Activated naive CD4-positive, alpha-beta T cell treated with anti-CD3 and anti-CD28 coated beads, Interleukin-2, amount 10 ng/mL, durations not matched to agents 7 days and 5 days (primary cell): Measurements from ENCODE around the gene TTC38.
"Not testable (repeated sequence)": the region's sequence is repeated elsewhere in the genome, so short reads cannot be mapped to it uniquely, and the experiment has no call there.

Source experiments
- CTCF ChIA-PET: fragments of 350-600 bp; sonication (Branson Sonifier 250); formaldehyde crosslinking; loops from one replicate; lab custom pipeline; 2021; ENCODE audit warnings: antibody characterized with exemption; lab: Charles Lee
- DNase-seq: peaks from one replicate; pipeline ENCODE4 v3.0.0-alpha.2; 2020
- H3K27ac Mint-ChIP-seq: one replicate; pipeline ENCODE4 v1.8.0; 2021; ENCODE audit warnings: mild to moderate bottlenecking, moderate library complexity, mixed read lengths
- H3K27me3 Mint-ChIP-seq: one replicate; pipeline ENCODE4 v1.8.0; 2021; ENCODE audit warnings: mild to moderate bottlenecking, mixed read lengths
- H3K36me3 Mint-ChIP-seq: one replicate; pipeline ENCODE4 v1.8.0; 2021; ENCODE audit warnings: mixed read lengths
- H3K4me1 Mint-ChIP-seq: one replicate; pipeline ENCODE4 v1.8.0; 2021; ENCODE audit warnings: mixed read lengths
- H3K4me3 Mint-ChIP-seq: one replicate; pipeline ENCODE4 v1.8.0; 2021; ENCODE audit warnings: mild to moderate bottlenecking, moderate library complexity, mixed read lengths
- H3K9me3 Mint-ChIP-seq: one replicate; pipeline ENCODE4 v1.8.0; 2021; ENCODE audit warnings: mixed read lengths

TTC38 gene

DNA sequence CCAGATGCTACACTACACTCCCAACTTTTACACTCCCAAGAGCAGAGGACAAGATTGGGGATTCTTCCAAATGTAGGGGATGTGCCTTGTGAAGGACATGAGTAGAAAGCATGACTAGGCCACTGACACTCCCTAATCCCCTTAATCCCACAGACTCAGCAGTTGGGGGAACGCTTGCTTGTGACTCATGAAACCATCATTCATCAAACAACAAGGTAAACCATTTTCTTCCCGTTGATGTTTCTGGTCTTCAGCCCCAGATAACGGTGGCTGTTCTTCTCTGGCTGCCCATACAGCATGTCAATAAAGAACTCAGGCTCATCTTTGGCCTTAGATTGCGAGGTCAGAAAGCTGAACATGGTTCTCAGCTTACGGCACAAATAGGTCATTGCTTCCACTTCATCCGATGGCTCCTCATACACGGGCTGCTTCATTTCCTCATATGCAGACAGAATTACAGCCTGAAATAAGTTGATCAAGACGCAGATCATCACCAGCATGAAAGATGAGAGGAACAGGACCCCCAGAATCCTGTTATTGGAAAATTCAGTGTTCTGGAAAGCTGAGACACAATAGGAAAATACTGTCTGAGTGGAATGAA, 11.3 kb upstream of the TTC38 start:
- no peak for DNase-seq
- peaks cover 67% of the 10 kb centered on the region for H3K27me3 Mint-ChIP-seq
- H3K4me3 Mint-ChIP-seq = no peak overlapping the region
- H3K9me3 Mint-ChIP-seq = peaks cover 2% of the 10 kb centered on the region
- CTCF ChIA-PET = no interaction called here
- H3K36me3 Mint-ChIP-seq = peaks cover 6% of the 10 kb centered on the region
- no peak overlapping the region for H3K27ac Mint-ChIP-seq
- peaks cover 14% of the 10 kb centered on the region for H3K4me1 Mint-ChIP-seq

DNA sequence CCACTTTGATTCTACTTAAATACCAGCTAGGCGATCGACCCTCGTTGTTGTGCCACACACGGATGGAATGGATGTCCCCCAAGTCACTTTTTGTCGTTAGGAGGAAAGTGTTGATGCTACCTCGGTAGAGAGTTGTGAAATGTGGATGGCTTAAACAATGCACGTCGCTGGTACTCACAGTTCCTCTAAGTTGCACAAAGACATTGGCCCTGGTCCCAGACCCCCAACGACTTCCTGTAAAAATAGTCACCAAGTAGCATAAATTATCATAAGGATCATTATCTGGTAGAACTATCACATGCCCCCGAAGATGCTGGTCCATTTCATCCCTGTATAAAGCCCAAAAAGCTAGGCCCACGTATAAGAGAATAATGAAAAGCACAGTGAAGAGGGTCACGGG, 8.4 kb upstream of the TTC38 start:
- Mint-ChIP-seq H3K27ac (no peak overlapping the region), H3K9me3 (peaks cover 2% of the 10 kb centered on the region), H3K36me3 (peaks cover 9% of the 10 kb centered on the region), H3K27me3 (peaks cover 90% of the 10 kb centered on the region), H3K4me3 (no peak overlapping the region), H3K4me1 (peaks cover 6% of the 10 kb centered on the region)
- no peak for DNase-seq
- CTCF ChIA-PET = interaction anchor here (1.1 kb wide), 1 partner anchor 9 kb away, joined by 3 read pairs; the partner anchor contains the start of gene CDPF1

DNA sequence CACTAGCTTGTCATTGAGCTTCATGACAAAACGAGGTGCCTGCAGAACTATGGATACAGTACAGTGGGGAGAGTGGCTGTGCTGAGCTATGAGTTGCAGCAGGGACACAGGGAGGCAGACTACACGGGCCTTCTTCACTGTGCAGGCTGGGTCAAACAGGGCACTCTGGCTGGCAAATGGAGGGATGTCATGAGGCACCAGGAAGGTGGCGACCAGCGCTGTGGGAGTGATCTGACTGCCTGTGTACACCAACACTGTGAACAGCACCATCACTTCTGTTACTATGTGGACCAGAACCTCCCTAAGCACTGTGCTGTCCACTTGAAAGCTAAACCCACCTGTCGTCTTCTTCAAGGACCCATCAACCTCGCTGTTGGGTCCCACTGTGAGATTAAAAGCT, 7.8 kb upstream of the TTC38 start:
- peaks cover 94% of the 10 kb centered on the region for H3K27me3 Mint-ChIP-seq
- DNase-seq = no peak
- H3K9me3 Mint-ChIP-seq = peaks cover 4% of the 10 kb centered on the region
- H3K4me3 Mint-ChIP-seq = no peak overlapping the region
- H3K4me1 Mint-ChIP-seq = peaks cover 6% of the 10 kb centered on the region
- no peak overlapping the region for H3K27ac Mint-ChIP-seq
- peaks cover 9% of the 10 kb centered on the region for H3K36me3 Mint-ChIP-seq
- CTCF ChIA-PET = interaction anchor here (1.1 kb wide), 1 partner anchor 10 kb away, joined by 3 read pairs; the partner anchor contains the start of gene CDPF1

DNA sequence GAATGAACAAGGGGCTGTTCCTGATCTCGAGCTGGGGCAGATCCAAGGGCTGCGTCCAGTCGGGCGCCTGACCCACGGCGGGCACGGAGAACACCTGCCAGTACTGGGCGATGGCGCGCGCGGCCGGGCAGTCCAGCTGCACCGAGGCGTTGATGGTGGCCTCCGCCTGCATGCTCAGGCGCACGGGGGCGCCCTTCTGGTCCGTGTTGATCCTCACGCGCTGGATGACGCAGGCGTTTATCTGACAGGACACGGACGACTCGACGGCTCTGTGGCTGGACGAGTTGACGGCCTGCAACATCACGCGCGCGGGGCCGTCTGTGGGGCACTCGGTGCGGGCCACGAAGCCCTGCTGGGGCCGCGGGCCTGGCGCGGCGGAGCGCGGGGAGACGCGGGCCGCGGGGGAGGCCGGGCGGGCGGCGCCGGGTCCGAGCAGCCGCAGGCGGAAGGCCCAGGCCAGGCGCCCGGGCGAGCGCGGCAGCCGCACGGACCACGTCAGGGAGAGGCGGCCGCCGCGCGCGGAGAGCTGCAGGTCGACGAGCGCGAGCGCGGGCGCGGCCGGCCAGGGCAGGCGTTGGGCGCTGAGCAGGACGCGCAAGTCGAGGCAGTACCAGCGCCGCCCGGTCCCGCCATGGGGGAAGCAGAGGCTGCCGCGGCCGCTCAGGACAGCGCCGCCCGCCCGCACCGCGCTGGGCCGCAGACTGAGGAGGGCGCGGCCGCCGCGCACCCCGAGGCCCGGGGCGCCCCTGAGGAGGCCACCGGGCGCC, 5.2 kb upstream of the TTC38 start:
- CTCF ChIA-PET = no interaction called here
- peaks cover 93% of the 10 kb centered on the region for H3K27me3 Mint-ChIP-seq
- H3K9me3 Mint-ChIP-seq = peaks cover 15% of the 10 kb centered on the region
- H3K4me1 Mint-ChIP-seq = peaks cover 12% of the 10 kb centered on the region
- H3K36me3 Mint-ChIP-seq = peaks cover 14% of the 10 kb centered on the region
- peak; percentile 44 for DNase-seq
- no peak overlapping the region for H3K4me3 Mint-ChIP-seq
- H3K27ac Mint-ChIP-seq = no peak overlapping the region

DNA sequence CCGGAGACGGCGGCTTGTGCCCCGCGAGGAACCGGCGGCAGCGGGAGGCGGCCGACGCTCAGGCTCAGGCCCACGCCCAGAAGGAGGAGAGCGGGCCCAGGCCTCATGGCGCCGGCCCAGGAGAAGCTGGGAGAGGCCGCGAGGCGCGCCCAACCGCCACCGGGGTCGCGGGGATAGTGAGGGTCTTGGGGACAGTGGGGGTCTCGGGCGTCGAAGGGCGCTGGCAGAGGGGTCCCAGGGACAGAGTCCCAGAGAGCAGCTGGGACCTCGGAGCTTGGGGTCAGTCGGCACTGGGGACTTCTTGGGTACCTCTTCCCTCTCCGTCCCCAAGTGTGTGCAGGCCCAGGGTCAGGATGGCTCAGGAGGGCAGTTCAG, 4.6 kb upstream of the TTC38 start, which contains the start of gene PKDREJ:
Gene PKDREJ (minus strand): TSS at position 128 of the 375 bp plus-strand sequence. CDS start 21 bp downstream, at position 107.
- peaks cover 15% of the 10 kb centered on the region for H3K9me3 Mint-ChIP-seq

DNA sequence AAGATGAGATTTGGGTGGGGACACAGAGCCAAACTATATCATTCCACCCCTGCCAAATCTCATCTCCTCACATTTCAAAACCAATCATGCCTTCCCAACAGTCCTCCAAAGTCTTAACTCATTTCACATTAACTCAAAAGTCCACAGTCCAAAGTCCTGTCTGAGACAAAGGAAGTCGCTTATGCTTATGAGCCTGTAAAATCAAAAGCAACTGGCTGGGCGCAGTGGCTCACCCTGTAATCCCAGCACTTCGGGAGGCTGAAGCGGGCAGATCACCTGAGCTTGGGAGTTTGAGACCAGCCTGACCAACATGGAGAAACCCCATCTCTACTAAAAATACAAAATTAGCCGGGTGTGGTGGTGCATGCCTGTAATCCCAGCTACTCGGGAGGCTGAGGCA, 3.3 kb upstream of the TTC38 start:
- Mint-ChIP-seq H3K9me3 (peaks cover 15% of the 10 kb centered on the region), H3K27me3 (peaks cover 75% of the 10 kb centered on the region), H3K36me3 (peaks cover 14% of the 10 kb centered on the region), H3K4me1 (peaks cover 22% of the 10 kb centered on the region)
- DNase-seq, H3K27ac Mint-ChIP-seq, CTCF ChIA-PET, H3K4me3 Mint-ChIP-seq: not testable (repeated sequence)

More for the DNA sequence above, 4.6 kb upstream of the TTC38 start, which contains the start of gene PKDREJ:
- Mint-ChIP-seq H3K4me1 (peaks cover 15% of the 10 kb centered on the region), H3K27ac (no peak within 1 kb of the TSS), H3K4me3 (no peak within 1 kb of the TSS), H3K27me3 (peaks cover 88% of the 10 kb centered on the region), H3K36me3 (peaks cover 14% of the 10 kb centered on the region)
- no peak for DNase-seq
- CTCF ChIA-PET = no interaction called here

DNA sequence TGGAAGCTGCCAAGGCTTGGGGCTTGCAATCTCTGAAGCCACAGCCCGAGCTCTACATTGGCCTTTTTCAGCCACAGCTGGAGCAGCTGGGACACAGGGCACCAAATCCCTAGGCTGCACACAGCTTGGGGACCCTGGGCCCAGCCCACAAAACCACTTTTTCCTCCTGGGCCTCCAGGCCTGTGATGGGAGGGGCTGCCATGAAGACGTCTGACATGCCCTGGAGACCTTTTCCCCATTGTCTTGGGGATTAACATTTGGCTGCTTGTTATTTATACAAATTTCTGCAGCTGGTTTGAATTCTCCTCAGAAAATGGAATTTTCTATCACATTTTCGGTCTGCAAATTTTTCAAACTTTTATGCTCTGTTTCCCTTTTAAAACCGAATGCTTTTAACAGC, 2.2 kb upstream of the TTC38 start:
- DNase-seq, CTCF ChIA-PET, H3K27ac Mint-ChIP-seq, H3K4me3 Mint-ChIP-seq: not testable (repeated sequence)
- Mint-ChIP-seq H3K36me3 (peaks cover 16% of the 10 kb centered on the region), H3K27me3 (peaks cover 64% of the 10 kb centered on the region), H3K9me3 (peaks cover 15% of the 10 kb centered on the region), H3K4me1 (peaks cover 24% of the 10 kb centered on the region)

DNA sequence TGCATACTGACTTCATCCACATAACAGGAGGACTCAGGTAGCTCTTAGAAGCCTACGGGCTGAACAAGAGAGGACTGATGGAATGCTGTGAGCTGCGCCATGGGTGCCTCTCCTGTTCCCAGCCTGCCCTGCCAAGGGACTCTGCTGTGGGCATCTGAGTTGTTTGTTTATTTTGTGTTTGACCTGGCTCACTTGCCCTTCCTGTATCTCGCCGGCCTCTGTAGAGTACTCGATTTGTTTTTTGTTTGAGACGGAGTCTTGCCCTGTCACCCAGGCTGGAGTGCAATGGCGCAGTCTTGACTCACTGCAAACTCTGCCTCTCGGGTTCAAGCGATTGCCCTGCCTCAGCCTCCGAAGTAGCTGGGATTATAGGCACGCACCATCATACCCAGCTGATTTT, 1.8 kb downstream of the TTC38 start:
- peak overlapping the region; percentile 60 for H3K4me3 Mint-ChIP-seq
- peaks cover 18% of the 10 kb centered on the region for H3K4me1 Mint-ChIP-seq
- H3K27ac Mint-ChIP-seq = no peak overlapping the region
- peaks cover 8% of the 10 kb centered on the region for H3K36me3 Mint-ChIP-seq
- peaks cover 11% of the 10 kb centered on the region for H3K9me3 Mint-ChIP-seq
- peak; percentile 15 for DNase-seq
- peaks cover 27% of the 10 kb centered on the region for H3K27me3 Mint-ChIP-seq
- CTCF ChIA-PET = no interaction called here

DNA sequence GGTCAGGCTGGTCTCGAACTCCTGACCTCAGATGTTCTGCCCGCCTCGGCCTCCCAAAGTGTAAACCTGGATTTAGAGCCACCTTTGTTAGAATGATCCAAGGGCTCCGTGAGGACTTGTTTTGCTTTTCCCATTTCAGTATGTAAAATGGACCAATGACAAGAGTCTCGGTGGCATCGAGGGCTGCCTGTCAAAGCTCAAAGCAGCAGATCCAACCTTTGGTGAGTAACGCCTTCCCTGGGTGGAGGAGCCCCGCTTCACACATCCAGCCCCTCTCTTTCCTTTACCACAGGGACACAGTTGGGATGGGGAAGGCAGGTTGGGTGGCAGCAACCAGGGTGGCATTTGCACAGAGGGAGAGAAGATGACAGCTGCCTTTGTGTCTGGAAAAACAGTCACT, 4.4 kb downstream of the TTC38 start:
- H3K9me3 Mint-ChIP-seq = peaks cover 3% of the 10 kb centered on the region
- CTCF ChIA-PET = no interaction called here
- H3K36me3 Mint-ChIP-seq = peaks cover 11% of the 10 kb centered on the region
- H3K4me3 Mint-ChIP-seq = no peak overlapping the region
- H3K27ac Mint-ChIP-seq = no peak overlapping the region
- H3K4me1 Mint-ChIP-seq = peaks cover 19% of the 10 kb centered on the region
- peak; percentile 16 for DNase-seq
- H3K27me3 Mint-ChIP-seq = peaks cover 5% of the 10 kb centered on the region

DNA sequence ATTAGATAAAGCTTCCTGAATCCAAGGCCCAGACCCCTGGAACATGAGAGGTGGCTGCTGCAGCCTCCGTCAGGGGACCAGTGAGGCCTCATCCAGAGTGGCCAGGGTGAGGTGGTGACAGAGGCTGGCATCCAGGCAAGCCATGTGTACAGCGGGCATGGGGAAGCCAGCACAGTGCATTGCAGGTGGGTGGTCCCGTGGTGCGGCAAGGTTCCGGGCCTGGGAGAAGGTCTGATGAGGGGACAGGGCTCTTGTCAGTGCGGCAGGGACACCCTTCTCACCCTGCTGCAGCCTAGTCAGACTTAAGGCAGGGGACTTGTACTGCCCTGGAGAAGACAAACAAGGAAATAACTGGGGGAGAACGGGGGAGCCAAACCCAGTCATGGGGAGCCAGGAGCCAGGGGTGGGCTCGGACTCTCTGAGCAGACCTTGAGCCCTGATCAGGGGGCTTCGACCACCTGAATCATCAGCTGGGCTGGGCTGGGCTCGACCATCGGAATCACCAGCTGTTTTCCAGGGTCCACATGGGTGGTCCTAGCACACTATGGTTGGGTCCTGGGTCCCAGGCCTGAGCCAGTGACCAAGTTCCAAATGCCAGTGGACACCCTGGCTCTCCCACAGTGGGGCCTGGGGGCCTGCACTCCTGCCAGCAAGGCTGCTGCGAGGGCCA, 5.1 kb downstream of the TTC38 start:
- Mint-ChIP-seq H3K27me3 (no peaks in the 10 kb centered on the region), H3K4me1 (peaks cover 13% of the 10 kb centered on the region), H3K27ac (no peak overlapping the region), H3K4me3 (no peak overlapping the region), H3K36me3 (peaks cover 11% of the 10 kb centered on the region), H3K9me3 (peaks cover 3% of the 10 kb centered on the region)
- CTCF ChIA-PET = no interaction called here
- peak; percentile 11 for DNase-seq

DNA sequence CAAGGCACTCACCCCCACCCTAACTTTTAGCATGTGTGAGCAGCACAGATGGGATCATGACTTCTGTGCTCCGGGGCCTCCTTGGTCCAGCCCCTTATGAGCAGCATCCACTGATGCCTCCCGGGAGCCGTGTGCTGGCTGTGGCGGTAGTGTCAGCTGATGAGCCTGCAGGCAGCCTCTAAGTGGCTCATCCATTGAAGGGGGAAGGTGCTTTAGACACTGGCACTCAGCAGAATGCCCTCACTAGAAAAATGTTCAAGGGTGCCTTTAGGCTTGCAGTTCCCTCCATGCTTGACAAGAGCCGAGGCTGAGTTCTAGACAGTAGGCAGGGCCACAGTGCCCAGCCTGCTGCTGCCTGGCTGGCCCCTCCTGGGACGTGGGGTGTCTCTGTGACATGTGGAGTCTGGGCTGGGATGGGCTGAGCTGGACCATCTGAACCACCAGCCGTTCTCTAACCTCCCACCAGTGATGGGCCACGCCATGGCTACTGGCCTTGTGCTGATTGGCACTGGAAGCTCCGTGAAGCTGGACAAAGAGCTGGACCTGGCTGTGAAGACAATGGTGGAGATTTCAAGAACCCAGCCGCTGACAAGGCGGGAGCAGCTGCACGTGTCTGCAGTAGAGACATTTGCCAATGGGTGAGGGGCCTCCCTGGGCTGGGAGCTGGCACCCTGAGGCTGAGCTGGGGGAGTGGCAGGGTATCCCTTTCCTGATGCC, 5.8 kb downstream of the TTC38 start:
- H3K4me3 Mint-ChIP-seq = no peak overlapping the region
- no peaks in the 10 kb centered on the region for H3K27me3 Mint-ChIP-seq
- peaks cover 3% of the 10 kb centered on the region for H3K9me3 Mint-ChIP-seq
- CTCF ChIA-PET = no interaction called here
- peaks cover 11% of the 10 kb centered on the region for H3K36me3 Mint-ChIP-seq
- no peak overlapping the region for H3K27ac Mint-ChIP-seq
- DNase-seq = no peak
- peaks cover 10% of the 10 kb centered on the region for H3K4me1 Mint-ChIP-seq

DNA sequence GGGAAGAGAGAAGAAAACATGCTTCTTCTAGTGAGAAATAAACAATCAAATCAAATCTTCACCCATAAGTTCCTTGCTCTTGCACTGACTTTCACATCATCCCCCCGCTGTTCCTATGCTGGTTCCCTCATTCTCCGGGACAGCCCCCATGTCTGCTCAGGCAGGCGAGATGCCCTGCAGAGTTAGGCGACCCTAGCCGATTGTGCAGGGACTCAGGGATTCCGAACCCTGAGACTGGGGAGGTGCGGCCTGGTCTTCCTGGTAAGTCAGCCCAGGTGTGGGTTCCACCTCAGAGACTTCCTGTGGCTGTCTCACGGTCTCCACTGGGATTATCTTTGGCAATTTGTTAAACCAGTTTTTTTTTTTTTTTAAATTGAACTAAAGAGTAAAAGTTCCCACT, 6.6 kb downstream of the TTC38 start:
- Mint-ChIP-seq H3K9me3 (peaks cover 3% of the 10 kb centered on the region), H3K36me3 (peaks cover 11% of the 10 kb centered on the region), H3K27me3 (no peaks in the 10 kb centered on the region), H3K4me3 (no peak overlapping the region), H3K27ac (no peak overlapping the region), H3K4me1 (peaks cover 6% of the 10 kb centered on the region)
- CTCF ChIA-PET = no interaction called here
- DNase-seq = no peak

DNA sequence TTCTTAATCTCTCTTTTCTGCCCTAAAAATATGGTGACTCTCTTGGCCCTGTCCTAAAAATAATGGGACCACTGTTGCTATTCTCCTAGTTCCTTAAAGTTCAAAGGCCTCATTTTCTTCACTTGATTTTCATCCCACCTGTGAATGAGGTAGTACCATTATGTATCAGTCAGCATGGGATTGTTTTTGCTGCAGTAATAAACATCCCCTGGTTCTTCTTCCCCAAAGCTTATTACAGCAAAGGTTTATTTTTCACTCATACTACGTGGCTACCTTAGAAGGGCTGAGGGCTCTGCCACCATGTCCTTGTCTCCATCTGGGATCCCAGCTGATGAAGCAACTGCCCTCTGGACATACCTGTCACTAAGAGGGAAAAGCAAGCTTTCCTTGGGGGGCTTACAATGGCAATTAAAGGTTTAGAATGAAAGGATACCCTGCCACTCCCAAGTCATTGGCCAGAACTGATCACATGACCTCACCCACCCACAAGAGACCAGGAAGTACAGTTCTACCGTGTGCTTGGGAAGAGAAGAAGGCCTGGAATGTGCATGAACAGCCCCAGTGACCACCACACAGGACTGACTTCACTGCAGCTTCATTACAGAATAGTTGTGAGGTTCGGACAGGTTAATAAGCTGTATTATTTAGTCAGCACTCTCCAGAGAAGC, 7.8 kb downstream of the TTC38 start:
- Mint-ChIP-seq H3K4me1 (peaks cover 2% of the 10 kb centered on the region), H3K27ac (no peak overlapping the region), H3K27me3 (no peaks in the 10 kb centered on the region), H3K4me3 (no peak overlapping the region), H3K9me3 (peaks cover 3% of the 10 kb centered on the region), H3K36me3 (peaks cover 9% of the 10 kb centered on the region)
- DNase-seq = no peak
- CTCF ChIA-PET = interaction anchor here (1.0 kb wide), 1 partner anchor 269 kb away, joined by 3 read pairs; no protein-coding TSS in a partner anchor
